ENCODE results near the gene SMIM23. TPM values are rescaled to one million over a fixed set of nuclear protein-coding genes. Genes with fewer than 3 reads are reported as not detected.

SMIM23 gene
- total RNA-seq: not detected in 2 replicates

DNA sequence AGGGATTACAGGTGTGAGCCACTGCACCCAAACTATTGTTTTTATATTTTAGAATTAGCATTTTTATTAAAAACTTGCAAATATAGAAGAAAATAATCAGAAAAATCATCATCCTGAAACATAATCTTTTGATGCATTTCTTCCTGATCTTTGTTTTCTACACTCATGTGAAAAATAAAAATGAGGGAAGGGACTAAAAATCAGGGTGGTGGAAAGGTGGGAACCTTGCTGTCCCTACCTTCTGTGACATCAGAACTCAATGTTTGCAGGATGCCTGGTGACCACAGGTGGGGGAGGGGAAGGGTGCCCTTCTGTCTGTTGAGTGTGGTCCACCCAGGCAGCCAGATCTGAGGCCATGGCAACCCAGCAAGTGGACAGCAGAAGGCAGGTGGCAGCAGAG, at the start of gene SMIM23:
SMIM23 (plus strand) TSS at position 301 of the 400 bp plus-strand sequence; CDS start at position 356, 55 bp downstream.
- H3K4me3 ChIP-seq (ENCODE audit: low read depth, low read length): no peak within 1 kb of the TSS
- no peak for TF ChIP-seq CTCF (IDR thresholded peaks at IDR 0.05; ENCODE audit: insufficient read depth, low read depth, low read length)
- no peak for DNase-seq (ENCODE audit: low read depth)

DNA sequence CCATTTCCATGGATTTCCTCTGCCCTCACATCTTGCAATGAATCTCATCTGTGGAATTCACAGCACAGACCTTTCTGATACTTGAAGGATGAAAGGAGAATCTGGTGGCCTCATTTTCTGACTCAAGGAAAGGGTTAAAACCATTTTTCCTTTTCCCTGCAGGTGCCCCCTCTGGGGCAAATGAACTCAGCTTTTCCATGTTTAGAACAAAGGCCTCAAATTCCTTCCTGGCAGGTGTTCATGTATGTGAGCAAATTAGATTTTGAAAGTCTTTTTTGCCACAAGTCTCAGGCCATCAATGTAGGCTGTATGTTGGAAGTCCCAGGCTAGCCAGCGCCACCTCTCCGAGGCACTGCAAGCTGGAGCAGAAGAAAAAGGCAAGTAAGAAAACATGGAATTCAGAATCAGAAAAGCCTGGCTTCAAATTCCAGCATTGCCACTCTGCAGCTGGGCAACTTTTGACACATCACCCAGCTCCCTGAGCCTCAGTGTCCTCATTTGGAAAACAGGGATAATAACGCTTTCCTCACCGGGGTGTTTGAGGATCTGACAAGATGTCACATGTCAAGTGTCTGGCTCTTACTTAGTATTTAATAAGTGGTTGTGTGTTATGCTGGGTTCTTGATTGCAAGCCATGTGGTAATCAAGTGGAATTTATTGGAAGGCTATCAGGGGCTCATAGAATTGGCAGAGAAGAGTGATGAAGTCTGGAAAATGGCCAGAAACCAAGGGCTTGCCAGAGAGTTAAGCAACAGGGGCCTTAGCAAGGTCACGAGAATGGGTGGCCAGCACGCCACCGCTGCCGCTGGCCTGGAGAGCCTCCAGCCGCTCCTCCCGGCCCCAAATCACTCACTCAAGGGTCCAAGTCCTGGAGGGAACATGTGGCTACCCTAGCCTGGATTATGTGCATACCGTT, 48.4 kb upstream of the SMIM23 start:
- TF ChIP-seq CTCF (IDR thresholded peaks at IDR 0.05; ENCODE audit: insufficient read depth, low read depth, low read length): no peak
- no peak overlapping the region for H3K4me3 ChIP-seq (ENCODE audit: low read depth, low read length)
- DNase-seq (ENCODE audit: low read depth): no peak

DNA sequence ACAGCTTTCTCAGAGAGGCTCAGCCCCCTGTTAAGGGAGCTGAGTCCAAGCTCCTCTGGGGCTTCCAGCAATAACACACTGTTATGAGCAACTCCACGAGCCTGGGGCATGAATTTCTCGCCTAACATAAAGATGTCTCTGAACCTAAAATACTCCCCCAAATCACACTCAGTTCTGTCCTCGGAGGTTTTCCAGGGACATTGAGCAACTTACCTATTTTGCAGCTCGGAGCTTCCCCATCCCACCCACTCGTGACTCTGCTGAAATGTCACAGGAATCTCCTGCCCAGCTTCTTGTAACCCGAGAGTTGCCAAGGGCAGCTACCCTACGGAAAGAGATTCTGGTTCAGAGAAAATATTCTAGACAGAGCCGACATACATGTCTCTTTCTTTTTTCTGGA, 47.1 kb upstream of the SMIM23 start:
- no peak for DNase-seq (ENCODE audit: low read depth)
- no peak overlapping the region for H3K4me3 ChIP-seq (ENCODE audit: low read depth, low read length)
- no peak for TF ChIP-seq CTCF (IDR thresholded peaks at IDR 0.05; ENCODE audit: insufficient read depth, low read depth, low read length)

- no peak for DNase-seq (ENCODE audit: low read depth)
- TF ChIP-seq CTCF (IDR thresholded peaks at IDR 0.05; ENCODE audit: insufficient read depth, low read depth, low read length): no peak
- H3K4me3 ChIP-seq (ENCODE audit: low read depth, low read length): no peak overlapping the region
Measured at GRCh38 chr5:171739271-171739670, 46.3 kb upstream of the SMIM23 start.

- H3K4me3 ChIP-seq (ENCODE audit: low read depth, low read length): no peak overlapping the region
- no peak for TF ChIP-seq CTCF (IDR thresholded peaks at IDR 0.05; ENCODE audit: insufficient read depth, low read depth, low read length)
- no peak for DNase-seq (ENCODE audit: low read depth)
Measured at GRCh38 chr5:171743436-171744076, 42.1 kb upstream of the SMIM23 start.

- no peak for DNase-seq (ENCODE audit: low read depth)
- no peak for TF ChIP-seq CTCF (IDR thresholded peaks at IDR 0.05; ENCODE audit: insufficient read depth, low read depth, low read length)
Measured at GRCh38 chr5:171744264-171744663, 41.4 kb upstream of the SMIM23 start.

More at GRCh38 chr5:171744264-171744663, 41.4 kb upstream of the SMIM23 start:
- H3K4me3 ChIP-seq (ENCODE audit: low read depth, low read length): no peak overlapping the region

All from fibroblast of villous mesenchyme (primary cell).